ENCODE results near the gene MRGPRE.
"Not testable (repeated sequence)": the region's sequence is repeated elsewhere in the genome, so short reads cannot be mapped to it uniquely, and the experiment has no call there.

The MRGPRE gene, protein sequence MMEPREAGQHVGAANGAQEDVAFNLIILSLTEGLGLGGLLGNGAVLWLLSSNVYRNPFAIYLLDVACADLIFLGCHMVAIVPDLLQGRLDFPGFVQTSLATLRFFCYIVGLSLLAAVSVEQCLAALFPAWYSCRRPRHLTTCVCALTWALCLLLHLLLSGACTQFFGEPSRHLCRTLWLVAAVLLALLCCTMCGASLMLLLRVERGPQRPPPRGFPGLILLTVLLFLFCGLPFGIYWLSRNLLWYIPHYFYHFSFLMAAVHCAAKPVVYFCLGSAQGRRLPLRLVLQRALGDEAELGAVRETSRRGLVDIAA

DNA sequence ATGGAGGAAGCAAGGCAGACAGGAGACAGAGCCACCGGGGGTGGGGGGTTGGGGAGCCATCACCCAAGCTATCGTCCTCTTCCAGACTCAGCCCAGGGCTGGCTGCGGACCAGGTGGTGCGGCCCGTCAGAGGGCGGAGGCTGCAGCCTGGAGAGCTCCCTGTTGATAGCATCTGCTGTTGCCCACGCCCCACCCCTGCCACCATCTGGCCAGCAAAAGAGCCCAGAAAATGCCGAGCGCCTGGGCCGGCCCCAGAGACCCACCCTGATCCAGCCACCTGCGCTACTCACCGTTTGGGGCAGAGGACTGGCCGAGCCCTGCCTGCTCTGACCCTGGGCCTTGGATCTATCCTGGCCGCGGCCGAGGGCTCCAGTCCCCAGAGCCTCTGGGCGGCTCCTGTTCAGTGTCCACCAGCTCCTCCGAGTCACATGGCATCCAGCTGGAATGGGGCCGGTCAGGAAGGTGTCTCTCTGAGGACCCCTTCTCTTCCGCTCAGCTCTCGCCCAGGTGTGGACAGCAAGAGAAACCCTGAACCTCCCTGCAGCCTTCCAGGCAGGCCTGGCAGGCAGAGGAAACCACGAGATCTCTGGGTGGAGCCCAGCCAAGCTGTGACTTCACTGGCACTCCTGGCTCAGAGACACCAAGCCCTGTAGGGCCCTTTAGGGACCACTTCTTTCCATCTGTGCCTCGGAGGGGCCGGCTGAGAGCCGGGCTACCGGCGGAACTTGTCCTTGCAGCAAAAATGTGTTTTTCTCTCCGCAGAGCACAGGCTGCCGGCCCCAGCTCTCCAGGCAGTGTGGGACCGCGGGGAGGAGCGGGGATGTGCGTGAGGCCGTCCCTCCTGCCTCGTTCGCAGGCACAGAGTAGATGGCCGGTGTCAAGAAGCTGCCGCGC lies at the start of gene MRGPRE:
MRGPRE (minus strand) TSS at position 567 of the 894 bp plus-strand sequence. CDS start 3,618 bp downstream, outside the sequence.
- no peak for DNase-seq (ENCODE audit: low read depth)

DNA sequence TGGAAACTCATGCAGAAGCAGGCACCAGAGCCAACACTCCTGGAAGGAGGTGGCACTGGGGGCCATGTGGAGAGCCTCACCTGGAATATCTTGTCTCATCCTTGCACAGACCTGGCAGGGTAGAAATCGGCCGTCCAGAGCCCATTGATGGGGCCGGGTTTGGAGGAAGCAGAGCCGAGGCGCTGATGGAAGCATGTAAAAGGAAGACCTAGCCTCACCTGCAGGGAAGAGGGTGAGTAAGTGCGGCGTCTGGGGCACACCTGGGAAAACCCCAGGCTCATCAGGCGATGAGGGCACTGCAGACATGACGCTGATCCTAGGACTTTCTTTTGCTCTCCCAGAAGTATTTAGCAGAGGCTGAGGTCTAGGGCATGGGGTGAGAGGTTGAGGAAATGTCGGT lies 48.9 kb upstream of the MRGPRE start:
- not testable (repeated sequence) for DNase-seq (ENCODE audit: low read depth)

DNA sequence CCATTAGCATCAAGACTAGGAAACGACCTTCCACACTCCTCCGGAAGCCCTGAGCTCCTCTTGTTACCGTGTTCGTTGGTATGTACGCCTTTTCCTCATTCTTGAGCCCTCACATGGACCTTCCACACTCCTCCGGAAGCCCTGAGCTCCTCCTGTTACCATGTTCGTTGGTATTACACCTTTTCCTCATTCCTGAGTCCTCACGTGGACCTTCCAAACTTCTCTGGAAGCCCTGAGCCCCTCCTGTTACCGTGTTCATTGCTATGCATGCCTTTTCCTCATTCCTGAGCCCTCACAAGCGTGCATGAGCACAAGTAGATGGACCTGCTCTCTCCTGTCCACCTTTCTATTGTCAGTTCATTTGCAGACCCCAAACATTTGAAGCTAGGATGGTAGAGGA lies 48.4 kb upstream of the MRGPRE start:
- not testable (repeated sequence) for DNase-seq (ENCODE audit: low read depth)

DNA sequence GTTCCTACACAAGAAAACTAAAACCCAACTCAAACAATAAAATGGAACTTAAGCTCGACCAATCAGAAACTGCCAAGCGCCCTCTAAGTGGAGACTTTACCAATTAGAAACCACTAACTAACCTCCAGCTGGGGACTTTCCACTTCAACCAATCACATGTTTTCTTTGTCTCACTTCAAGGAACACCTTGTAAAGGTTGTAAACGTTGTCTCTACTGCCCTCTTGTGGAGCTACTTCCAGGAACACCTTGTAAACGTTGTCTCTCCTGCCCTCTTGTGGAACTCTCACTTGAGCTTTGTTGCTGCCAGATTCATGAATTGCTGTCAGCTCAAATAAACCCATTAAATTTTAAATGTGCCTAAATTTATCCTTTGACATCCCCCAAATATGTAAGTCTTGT lies 46.7 kb upstream of the MRGPRE start:
- not testable (repeated sequence) for DNase-seq (ENCODE audit: low read depth)

DNA sequence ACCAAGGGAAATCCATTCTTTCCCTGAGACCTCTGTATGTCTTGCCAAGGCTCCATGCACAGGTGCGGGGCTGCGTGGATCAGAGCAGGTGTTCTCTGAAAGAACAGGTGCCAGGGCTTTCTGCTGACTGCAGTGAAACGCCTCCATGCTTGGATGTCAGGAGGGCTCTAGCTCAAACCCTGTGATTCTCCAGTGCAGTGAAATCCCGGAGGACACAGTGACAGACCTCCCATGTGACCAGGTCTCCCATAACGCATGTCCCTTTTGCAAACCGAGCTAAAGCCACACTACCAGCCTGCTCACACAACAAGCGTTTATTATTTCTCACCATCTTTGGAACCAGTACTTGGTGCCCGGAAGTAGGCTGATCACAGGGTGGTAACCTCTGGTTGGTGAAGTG lies 41.4 kb upstream of the MRGPRE start:
- DNase-seq (ENCODE audit: low read depth), result not testable (repeated sequence)

DNA sequence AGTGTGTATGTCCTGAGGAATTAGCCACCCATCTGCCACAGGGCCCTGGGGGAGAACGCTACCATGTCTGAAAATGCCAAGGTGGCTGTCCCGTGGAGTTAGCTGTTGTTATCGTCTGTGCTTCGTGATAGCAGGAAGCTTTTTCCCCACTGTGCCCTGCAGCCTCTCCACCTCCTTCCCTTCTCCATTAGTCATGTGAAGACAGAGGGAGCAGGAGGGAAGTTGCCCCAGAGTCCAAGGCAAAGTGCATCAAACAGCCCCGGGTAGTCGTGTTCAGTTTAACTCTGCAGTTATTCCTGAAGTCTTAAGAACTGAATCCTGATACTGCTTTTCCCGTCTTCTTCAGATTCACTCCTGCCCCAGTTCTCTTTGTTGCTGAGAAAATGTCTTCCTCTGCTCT lies 30.3 kb upstream of the MRGPRE start:
- not testable (repeated sequence) for DNase-seq (ENCODE audit: low read depth)

DNA sequence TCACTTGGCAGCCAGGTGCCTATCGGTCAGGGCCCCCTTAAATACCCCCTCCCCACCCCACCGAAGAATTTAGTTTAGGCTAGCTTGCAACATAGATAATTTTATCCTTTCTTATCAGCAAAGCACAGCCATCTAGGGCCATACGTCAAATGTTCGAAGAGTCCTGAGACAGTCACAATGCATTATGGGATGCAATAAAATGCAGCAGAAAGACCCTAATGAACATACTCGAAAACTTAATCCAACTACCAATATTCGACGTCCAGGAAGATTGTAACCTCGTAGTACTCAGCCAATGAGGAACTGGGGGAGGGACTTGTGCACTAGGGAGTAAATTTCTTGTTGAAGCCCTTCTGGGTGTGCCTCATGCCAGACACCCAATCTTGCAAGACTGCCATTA lies 29.6 kb upstream of the MRGPRE start:
- not testable (repeated sequence) for DNase-seq (ENCODE audit: low read depth)

DNA sequence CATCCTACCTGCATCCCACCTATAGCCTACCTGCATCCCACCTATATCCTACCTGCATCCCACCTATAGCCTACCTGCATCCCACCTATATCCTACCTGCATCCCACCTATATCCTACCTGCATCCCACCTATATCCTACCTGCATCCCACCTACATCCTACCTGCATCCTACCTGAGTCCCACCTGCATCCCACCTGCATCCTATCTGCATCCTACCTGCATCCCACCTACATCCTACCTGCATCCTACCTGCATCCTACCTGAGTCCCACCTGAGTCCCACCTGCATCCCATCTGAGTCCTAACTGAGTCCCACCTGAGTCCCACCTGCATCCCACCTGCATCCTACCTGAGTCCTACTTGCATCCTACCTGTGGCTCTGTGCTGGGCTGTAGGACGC lies 25.3 kb upstream of the MRGPRE start:
- not testable (repeated sequence) for DNase-seq (ENCODE audit: low read depth)

DNA sequence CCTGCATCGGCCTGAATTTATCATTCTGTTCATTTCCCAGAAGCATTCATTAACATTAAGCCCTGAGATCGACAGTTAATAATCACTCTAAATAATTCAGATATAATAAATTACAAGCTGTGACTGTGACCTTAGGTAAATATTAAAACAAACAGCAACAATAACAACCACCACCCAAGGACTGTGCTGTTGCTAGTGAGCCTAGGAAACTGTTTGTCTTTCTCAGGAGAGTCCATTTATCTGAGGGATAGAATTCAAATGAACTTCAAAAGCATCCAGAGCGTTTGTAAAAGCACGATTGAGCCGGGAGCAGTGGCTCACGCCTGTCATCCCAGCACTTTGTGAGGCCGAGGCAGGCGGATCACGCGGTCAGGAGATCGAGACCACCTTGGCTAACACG lies 23.0 kb upstream of the MRGPRE start:
- DNase-seq (ENCODE audit: low read depth), result not testable (repeated sequence)

DNA sequence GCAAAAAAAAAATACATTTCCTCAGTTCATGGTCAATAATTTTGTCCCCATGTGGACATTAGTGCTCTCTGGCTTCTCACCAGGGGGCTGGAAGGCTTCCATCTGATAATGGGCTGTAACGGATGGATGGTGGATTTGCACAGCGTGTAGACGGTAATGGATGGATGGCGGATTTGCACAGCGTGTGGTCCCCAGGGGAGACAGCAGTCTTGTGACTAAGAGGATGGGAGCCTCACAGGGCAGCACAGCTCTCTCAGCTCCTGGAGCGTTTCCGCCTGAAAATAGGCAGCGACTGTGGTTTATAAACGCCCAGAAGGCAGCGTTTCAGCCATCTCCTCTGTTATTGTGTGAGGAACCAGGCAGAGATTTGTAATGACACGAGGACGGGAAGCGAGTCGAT lies 22.6 kb upstream of the MRGPRE start:
- DNase-seq (ENCODE audit: low read depth), result not testable (repeated sequence)

DNA sequence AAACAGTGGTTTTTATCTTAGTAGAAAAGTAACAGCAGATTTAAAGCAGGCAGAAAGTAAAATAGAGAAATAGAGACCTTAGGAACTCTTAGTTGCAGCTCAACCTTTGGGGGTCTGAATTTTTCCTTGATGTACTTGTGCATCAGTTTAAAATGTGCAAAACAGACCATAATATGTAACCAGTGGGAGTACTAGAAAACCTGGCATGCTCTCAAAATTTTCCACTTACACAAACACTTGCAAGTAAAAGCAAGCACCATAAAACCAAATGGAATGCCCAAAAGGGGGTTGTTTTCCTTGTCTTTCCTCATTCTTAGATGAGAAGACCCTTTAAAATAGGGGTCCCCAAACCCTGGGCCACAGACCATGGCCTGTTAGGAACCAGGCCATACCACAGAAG lies 12.9 kb upstream of the MRGPRE start:
- no peak for DNase-seq (ENCODE audit: low read depth)

DNA sequence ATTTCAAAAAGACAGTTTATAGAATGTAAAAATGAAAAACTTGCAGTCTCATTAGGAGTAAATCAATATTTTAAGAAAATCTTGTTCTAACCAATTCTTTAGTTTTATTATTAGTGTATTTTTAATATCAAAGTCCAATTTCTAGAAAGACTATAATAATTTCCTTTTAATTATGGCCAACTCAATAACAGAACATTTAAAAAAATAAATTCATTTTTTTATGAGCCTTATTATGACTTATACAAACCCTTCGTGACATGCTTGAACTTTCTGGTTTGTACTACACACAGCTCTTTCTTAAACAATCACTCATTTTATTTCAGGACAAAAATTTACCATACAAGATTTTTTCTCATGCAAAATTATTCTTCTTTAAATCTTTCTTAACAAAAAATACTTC lies 11.7 kb upstream of the MRGPRE start:
- no peak for DNase-seq (ENCODE audit: low read depth)

DNA sequence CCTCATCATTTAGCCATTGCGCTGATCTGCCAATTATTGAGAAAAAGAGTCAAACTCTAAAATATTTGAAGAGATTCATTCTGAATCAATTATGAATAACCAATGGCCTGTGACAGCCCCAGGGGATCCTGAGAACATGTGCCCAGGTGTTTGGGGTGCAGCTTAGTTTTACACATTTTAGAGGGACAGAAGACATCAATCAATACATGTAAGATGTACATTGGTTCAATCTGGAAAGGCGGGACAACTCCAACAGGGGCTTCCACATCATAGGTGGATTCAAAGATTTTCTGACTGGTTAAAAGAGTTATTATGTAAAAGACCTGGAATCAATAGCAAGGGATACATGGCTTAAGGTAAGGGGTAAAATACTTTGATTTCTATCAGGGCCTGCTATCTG lies 4.9 kb upstream of the MRGPRE start:
- DNase-seq (ENCODE audit: low read depth), result no peak

DNA sequence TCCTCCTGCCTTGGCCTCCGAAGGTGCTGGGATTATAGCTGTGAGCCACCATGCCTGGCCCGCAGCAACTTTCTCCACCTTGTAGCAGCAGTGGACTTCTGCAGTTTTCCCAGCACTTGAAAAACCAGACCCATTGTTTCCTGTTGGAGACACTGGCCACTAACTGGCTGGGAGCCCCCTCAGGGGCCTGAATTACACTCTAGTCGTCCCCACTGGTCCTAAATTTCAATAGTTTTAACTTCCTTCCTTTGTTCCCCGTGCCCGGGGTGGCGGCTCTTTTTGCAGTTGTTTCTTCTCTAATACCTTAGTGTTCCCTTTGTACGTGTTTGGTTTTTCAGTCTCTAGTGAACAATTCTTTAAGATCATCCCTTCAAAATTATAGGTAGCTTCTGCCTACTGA lies 2.6 kb upstream of the MRGPRE start:
- no peak for DNase-seq (ENCODE audit: low read depth)

DNA sequence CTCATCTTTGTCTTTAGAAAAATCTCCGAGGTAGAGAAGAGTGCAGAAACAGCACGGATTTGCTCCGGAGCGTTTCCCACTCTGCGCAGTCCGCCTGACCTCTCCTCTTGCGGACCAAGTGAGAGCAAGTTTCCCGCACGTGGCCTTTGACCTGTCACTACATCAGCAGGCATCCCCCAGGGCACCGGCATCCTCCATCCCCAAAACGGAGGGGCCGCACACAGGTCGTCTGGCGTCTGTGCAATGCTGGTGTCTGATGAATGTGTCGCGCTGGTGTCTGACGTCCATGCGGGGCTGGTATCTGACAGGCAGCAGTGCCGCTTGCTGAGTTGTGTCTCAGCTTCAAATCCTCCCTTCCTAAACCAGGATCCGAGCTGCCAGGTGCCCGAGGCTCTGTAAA lies 739 bp upstream of the MRGPRE start:
- no peak for DNase-seq (ENCODE audit: low read depth)

DNA sequence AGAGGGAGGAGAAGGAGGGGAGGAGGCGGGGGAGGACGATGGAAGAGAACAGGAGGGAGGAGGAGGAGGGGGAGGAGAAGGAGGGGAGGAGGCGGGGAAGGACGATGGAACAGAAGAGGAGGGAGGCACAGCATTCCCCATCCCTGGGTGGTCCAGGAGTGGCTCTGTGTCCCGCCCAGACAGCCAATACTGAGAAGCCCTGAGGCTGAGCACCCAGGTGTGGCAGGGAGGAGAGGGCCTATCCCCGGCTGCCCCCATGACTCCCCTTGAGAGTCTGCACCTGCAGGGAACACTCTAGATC lies 717 bp downstream of the MRGPRE start:
- no peak for DNase-seq (ENCODE audit: low read depth)

DNA sequence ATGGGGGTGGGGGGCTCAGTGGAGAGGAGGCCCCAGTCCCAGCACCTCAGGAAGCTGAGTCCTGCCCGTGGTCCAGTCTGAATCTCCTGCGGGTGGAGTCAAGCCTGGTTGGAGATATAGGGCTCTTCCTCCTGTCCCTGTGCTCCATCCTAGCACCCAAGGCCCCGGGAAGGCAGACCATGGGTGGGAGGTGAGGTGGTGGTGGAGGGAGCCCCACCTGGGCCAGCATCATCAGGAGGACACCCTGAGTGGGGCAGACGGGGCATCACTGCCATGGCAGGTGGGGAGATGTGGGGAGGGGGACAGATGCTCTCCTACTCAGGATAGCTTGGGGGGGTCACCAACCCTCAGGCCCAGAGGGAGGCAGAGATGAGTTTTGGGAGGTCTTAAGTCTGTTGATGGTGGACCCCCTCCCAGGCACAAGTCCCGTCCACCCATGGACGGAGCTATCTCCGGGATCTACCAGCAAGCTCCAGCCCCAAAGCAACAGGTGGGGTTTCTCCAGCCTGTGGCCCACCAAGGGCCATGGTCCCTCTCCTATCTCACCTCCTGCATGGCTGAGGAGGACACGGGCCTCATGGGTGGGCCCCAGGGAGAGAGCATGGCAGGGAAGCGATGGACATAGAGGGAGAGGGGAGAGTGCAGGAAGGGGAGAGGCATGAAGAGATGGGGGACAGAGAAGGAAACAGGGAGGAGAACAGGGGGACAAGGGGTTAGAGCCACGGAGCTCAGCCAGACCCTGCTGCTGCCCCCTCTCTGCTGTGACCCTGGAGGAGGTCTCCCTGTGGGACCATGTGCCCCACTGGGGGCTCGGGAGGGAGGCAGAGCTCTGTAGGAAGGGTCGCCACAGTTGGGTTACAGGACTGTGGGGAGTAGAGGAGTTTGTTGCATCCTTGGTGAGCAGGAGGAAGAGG lies 1.3 kb downstream of the MRGPRE start:
- no peak for DNase-seq (ENCODE audit: low read depth)

DNA sequence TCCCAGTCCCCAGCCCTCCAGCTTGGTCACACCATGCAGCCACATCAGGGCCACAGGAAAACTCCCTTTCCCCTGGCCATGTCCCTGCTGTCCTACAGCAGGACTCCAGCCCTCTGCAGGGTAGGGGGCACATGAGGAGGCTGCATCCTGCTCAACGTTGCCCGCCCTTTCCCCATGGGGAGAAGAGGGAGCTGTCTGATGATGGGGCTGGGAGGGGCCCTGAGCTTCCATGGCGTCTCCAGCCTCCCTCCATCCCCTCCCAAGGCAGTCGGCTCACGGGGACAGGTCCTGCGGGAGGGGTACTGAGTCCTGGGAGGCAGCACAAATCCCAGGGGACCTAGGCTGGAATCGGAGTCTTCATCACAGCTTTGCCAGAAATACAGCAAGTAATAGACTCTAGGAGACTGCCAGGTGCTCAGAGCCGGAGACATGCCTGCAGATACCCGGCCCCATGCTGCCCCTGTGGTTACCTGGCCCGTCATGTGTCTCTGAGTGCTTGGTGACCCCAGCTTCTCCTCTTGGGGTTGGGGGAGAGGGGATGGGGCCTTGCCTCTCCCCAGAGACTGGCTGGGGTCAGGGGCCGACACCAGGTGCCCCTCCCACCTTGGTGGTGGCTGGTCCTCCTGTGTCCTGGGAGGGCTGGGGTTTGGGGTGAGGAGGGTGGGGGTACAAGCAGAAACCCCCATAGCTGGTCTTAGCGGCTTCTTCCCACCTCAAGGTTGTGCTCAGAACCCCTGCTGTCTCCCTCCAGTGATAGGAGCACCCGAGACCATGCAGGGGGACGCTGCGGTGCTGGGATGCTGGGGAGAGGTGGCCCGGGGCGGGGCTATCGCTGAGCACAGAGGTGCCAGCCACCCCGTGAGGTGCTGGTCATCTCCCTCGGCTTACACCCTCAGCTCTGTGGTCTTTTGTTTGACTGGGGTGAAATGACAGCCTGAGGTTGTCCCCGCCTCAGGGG lies 2.3 kb downstream of the MRGPRE start:
- no peak for DNase-seq (ENCODE audit: low read depth)

DNA sequence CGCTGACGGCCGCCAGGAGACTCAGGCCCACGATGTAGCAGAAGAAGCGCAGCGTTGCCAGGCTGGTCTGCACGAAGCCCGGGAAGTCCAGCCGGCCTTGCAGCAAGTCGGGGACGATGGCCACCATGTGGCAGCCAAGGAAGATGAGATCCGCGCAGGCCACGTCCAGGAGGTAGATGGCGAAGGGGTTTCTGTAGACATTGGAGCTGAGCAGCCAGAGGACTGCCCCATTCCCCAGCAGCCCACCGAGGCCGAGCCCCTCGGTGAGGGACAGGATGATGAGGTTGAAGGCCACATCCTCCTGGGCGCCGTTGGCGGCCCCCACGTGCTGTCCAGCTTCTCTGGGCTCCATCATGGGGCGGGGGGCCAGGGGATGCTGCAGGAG lies 3.8 kb downstream of the MRGPRE start:
- DNase-seq (ENCODE audit: low read depth), result no peak

DNA sequence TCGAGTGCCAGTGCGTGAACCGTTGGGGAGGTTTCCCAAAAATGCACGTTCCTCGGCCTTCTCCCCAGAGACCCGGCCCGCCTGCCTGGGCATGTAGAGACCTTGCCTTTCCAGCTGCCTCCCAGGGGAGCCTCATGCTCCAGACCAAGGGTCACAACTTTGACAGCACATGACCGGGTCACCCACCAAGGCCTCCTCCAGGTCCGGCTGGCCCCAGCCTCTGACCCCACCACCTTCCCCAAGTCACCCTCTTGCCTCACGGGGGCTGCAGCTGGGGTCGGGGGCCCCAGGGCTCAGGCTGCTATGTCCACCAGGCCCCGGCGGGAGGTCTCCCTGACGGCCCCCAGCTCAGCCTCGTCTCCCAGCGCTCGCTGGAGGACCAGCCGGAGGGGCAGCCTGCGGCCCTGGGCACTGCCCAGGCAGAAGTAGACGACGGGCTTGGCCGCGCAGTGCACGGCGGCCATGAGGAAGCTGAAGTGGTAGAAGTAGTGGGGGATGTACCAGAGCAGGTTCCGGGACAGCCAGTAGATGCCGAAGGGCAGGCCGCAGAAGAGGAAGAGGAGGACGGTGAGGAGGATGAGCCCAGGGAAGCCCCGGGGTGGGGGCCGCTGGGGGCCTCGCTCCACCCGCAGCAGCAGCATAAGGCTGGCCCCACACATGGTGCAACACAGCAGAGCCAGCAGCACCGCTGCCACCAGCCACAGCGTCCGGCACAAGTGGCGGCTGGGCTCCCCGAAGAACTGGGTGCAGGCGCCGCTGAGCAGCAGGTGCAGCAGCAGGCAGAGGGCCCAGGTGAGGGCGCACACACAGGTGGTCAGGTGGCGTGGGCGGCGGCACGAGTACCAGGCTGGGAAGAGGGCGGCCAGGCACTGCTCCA lies 4.4 kb downstream of the MRGPRE start:
- no peak for DNase-seq (ENCODE audit: low read depth)

Measured in stimulated activated CD8-positive, alpha-beta memory T cell treated with anti-CD3 and anti-CD28 coated beads, Interleukin-15, amount 100 ng/mL, for 24 hours (primary cell).